Activated CD4-positive, alpha-beta memory T cell treated with anti-CD3 and anti-CD28 coated beads, Interleukin-2, amount 10 ng/mL, durations not matched to agents 7 days and 5 days (primary cell): ENCODE data around the gene TIAL1. TPM values are rescaled to one million over a fixed set of nuclear protein-coding genes. Genes with fewer than 3 reads are reported as not detected.
"Not testable (repeated sequence)": the region's sequence is repeated elsewhere in the genome, so short reads cannot be mapped to it uniquely, and the experiment has no call there.

Source experiments
- CTCF ChIA-PET: fragments of 350-600 bp; sonication (Branson Sonifier 250); formaldehyde crosslinking; loops from one replicate; lab custom pipeline; 2021; ENCODE audit warnings: antibody characterized with exemption, inconsistent platforms; lab: Charles Lee
- POLR2A ChIA-PET: fragments of 350-600 bp; sonication (Branson Sonifier 250); formaldehyde crosslinking; loops from one replicate; lab custom pipeline; 2021; ENCODE audit warnings: antibody characterized with exemption; lab: Charles Lee
- DNase-seq: peaks from one replicate; pipeline ENCODE4 v3.0.0-alpha.2; 2020
- H3K27ac Mint-ChIP-seq: one replicate; pipeline ENCODE4 v1.8.0; 2021; ENCODE audit warnings: mild to moderate bottlenecking, mixed read lengths
- H3K27me3 Mint-ChIP-seq: one replicate; pipeline ENCODE4 v1.8.0; 2021; ENCODE audit warnings: mixed read lengths
- H3K36me3 Mint-ChIP-seq: one replicate; pipeline ENCODE4 v1.8.0; 2021; ENCODE audit warnings: low read depth, mixed read lengths
- H3K4me1 Mint-ChIP-seq: one replicate; pipeline ENCODE4 v1.8.0; 2021; ENCODE audit warnings: mixed read lengths
- H3K4me3 Mint-ChIP-seq: one replicate; pipeline ENCODE4 v1.8.0; 2021; ENCODE audit warnings: mild to moderate bottlenecking, mixed read lengths
- H3K9me3 Mint-ChIP-seq: one replicate; pipeline ENCODE4 v1.8.0; 2021; ENCODE audit warnings: mixed read lengths
- total RNA-seq, 2 experiments: library from RNA; stranded (reverse); gene quantifications; one replicate each; pipeline ENCODE4 v1.2.3, GENCODE V29; 2021

The TIAL1 gene
- total RNA-seq, 2 experiments from 2014 or later, result 168 to 170 TPM

DNA sequence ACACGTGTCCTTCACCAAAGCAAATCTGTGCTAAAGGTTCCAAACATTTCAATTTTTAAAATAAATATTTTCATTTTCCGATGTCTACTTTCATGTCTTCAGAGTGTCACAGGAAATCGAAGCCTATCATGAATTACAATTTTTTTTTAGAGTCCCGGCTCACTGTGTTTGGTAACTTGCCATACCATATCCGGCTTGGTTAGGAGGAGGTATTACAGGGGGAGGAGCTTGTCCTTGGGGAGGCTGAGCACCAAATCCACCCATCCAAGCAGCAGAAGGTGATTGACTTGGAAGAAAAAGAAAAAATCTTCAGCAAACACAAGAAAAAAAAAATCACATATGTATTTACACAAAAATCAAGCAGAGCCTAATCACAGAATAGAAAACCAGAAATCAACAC lies 21.3 kb downstream of the TIAL1 start:
- H3K36me3 Mint-ChIP-seq, result peaks cover 55% of the 10 kb centered on the region
- peaks cover 24% of the 10 kb centered on the region for H3K4me1 Mint-ChIP-seq
- peak; percentile 33 for DNase-seq
- no peaks in the 10 kb centered on the region for H3K9me3 Mint-ChIP-seq
- CTCF ChIA-PET, result interaction anchor here (1.1 to 2.3 kb wide), 2 partner anchors 26 to 77 kb away, joined by 3 to 8 read pairs; no protein-coding TSS in a partner anchor
- no peaks in the 10 kb centered on the region for H3K27me3 Mint-ChIP-seq
- no peak overlapping the region for H3K4me3 Mint-ChIP-seq
- POLR2A ChIA-PET, result interaction anchor here (0.9 to 1.4 kb wide), 3 partner anchors 18 to 33 kb away, joined by 3 to 7 read pairs (median 4); partner anchors contain the start of gene RGS10
- peak overlapping the region; percentile 70 for H3K27ac Mint-ChIP-seq

GRCh38 chr10:119567978-119568377 lies 28.8 kb downstream of the TIAL1 start:
- Mint-ChIP-seq H3K27me3 (no peaks in the 10 kb centered on the region), H3K4me3 (no peak overlapping the region), H3K4me1 (no peaks in the 10 kb centered on the region), H3K36me3 (peaks cover 3% of the 10 kb centered on the region), H3K9me3 (no peaks in the 10 kb centered on the region), H3K27ac (no peak overlapping the region)
- no peak for DNase-seq
- ChIA-PET CTCF (no interaction called here), POLR2A (interaction anchor here (0.8 kb wide), 1 partner anchor 11 kb away, joined by 3 read pairs; no protein-coding TSS in a partner anchor)

- POLR2A ChIA-PET, result no interaction called here
- H3K4me3 Mint-ChIP-seq, result no peak overlapping the region
Measured at GRCh38 chr10:119562097-119562496, 34.7 kb downstream of the TIAL1 start.

DNA sequence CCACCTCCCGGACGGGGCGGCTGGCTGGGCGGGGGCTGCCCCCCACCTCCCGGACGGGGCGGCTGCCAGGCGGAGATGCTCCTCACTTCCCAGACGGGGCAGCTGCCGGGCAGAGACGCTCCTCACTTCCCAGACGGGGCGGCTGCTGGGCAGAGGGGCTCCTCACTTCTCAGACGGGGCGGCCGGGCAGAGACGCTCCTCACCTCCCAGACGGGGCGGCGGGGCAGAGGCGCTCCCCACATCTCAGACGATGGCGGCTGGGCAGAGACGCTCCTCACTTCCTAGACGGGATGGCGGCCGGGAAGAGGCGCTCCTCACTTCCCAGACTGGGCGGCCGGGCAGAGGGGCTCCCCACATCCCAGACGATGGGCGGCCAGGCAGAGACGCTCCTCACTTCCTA lies 37.3 kb downstream of the TIAL1 start:
- H3K4me3 Mint-ChIP-seq, H3K27me3 Mint-ChIP-seq, H3K27ac Mint-ChIP-seq, DNase-seq, H3K9me3 Mint-ChIP-seq, CTCF ChIA-PET, H3K36me3 Mint-ChIP-seq, H3K4me1 Mint-ChIP-seq, POLR2A ChIA-PET: not testable (repeated sequence)

More at GRCh38 chr10:119562097-119562496, 34.7 kb downstream of the TIAL1 start:
- no peak for DNase-seq
- H3K36me3 Mint-ChIP-seq, result no peaks in the 10 kb centered on the region
- CTCF ChIA-PET, result no interaction called here
- no peaks in the 10 kb centered on the region for H3K4me1 Mint-ChIP-seq
- no peaks in the 10 kb centered on the region for H3K9me3 Mint-ChIP-seq
- no peaks in the 10 kb centered on the region for H3K27me3 Mint-ChIP-seq
- H3K27ac Mint-ChIP-seq, result no peak overlapping the region

- H3K27me3 Mint-ChIP-seq, result peaks cover 14% of the 10 kb centered on the region
- not testable (repeated sequence) for H3K4me1 Mint-ChIP-seq, H3K4me3 Mint-ChIP-seq, DNase-seq, H3K9me3 Mint-ChIP-seq, H3K36me3 Mint-ChIP-seq, H3K27ac Mint-ChIP-seq
- POLR2A ChIA-PET, result interaction anchor here (0.6 to 2.2 kb wide), 2 partner anchors 13 to 713 kb away, joined by 3 to 5 read pairs; partner anchors contain the start of gene RGS10
- CTCF ChIA-PET, result interaction anchor here (0.8 kb wide), 1 partner anchor 113 kb away, joined by 3 read pairs; no protein-coding TSS in a partner anchor
Measured at GRCh38 chr10:119556081-119556480, 40.7 kb downstream of the TIAL1 start.

GRCh38 chr10:119555178-119555784 lies 41.5 kb downstream of the TIAL1 start:
- CTCF ChIA-PET, result interaction anchor here (0.7 to 0.8 kb wide), 3 partner anchors 26 to 112 kb away, joined by 3 to 4 read pairs (median 3); no protein-coding TSS in a partner anchor
- no peak overlapping the region for H3K27ac Mint-ChIP-seq
- no peak for DNase-seq
- H3K36me3 Mint-ChIP-seq, result no peaks in the 10 kb centered on the region
- peaks cover 18% of the 10 kb centered on the region for H3K27me3 Mint-ChIP-seq
- no peak overlapping the region for H3K4me3 Mint-ChIP-seq
- no peaks in the 10 kb centered on the region for H3K4me1 Mint-ChIP-seq
- POLR2A ChIA-PET, result interaction anchor here (0.6 kb wide), 1 partner anchor 81 kb away, joined by 3 read pairs; no protein-coding TSS in a partner anchor
- no peaks in the 10 kb centered on the region for H3K9me3 Mint-ChIP-seq

DNA sequence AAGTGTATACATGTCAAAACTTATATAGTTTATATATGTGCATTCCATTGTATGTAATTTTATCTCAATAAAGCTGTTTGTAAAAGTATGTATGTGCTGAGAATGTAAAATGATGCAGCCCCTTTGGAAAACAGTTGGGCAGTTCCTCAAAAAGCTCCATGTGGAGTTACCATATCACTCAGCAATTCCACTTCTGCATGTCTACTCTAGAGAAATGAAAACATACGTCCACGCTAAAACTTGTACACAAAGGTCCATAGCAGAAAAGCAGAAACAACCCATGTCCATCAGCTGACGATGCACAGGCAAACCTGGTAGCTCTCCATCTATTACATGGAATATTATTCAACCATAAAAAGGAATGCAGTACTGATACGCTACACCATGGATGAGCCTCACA lies 45.9 kb downstream of the TIAL1 start:
- CTCF ChIA-PET, result interaction anchor here (0.6 kb wide), 1 partner anchor 982 kb away, joined by 4 read pairs; no protein-coding TSS in a partner anchor
- H3K9me3 Mint-ChIP-seq, result no peaks in the 10 kb centered on the region
- H3K36me3 Mint-ChIP-seq, result no peaks in the 10 kb centered on the region
- DNase-seq, result no peak
- POLR2A ChIA-PET, result no interaction called here
- peaks cover 47% of the 10 kb centered on the region for H3K27me3 Mint-ChIP-seq
- H3K4me1 Mint-ChIP-seq, result peaks cover 2% of the 10 kb centered on the region
- no peak overlapping the region for H3K27ac Mint-ChIP-seq
- no peak overlapping the region for H3K4me3 Mint-ChIP-seq

- H3K4me1 Mint-ChIP-seq, result peaks cover 6% of the 10 kb centered on the region
- ChIA-PET POLR2A (interaction anchor here (0.7 kb wide), 1 partner anchor 48 kb away, joined by 3 read pairs; no protein-coding TSS in a partner anchor), CTCF (interaction anchor here (0.6 to 1.1 kb wide), 3 partner anchors 43 to 198 kb away, joined by 4 read pairs; no protein-coding TSS in a partner anchor)
- no peak overlapping the region for H3K4me3 Mint-ChIP-seq
- no peaks in the 10 kb centered on the region for H3K36me3 Mint-ChIP-seq
- H3K27me3 Mint-ChIP-seq, result peaks cover 50% of the 10 kb centered on the region
- no peak overlapping the region for H3K27ac Mint-ChIP-seq
- H3K9me3 Mint-ChIP-seq, result no peaks in the 10 kb centered on the region
- DNase-seq, result no peak
Measured at GRCh38 chr10:119549247-119549999, 47.3 kb downstream of the TIAL1 start.

DNA sequence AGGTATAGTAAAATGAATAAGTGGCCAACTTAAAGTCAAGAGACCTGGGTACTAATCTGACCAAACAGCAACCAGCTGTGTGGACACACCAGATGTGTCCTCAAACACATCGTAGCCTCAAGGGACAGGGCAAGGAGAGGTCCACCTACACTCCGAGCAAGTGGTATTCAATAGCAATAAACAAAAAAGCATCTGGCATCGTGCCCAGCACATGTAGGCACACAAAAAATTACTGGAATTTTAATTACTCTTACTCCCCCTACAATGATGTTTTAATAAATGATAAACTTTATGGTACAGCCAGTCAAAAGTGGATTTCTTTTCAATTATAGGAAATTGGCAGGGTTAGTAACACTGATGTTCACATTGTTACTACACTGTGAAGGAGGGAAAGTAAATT lies 50.8 kb downstream of the TIAL1 start:
- no peak overlapping the region for H3K27ac Mint-ChIP-seq
- H3K4me3 Mint-ChIP-seq, result no peak overlapping the region
- no peaks in the 10 kb centered on the region for H3K9me3 Mint-ChIP-seq
- peaks cover 40% of the 10 kb centered on the region for H3K27me3 Mint-ChIP-seq
- ChIA-PET CTCF (interaction anchor here (1.2 kb wide), 2 partner anchors 27 to 339 kb away, joined by 3 read pairs; partner anchors contain the start of gene GRK5), POLR2A (no interaction called here)
- peaks cover 18% of the 10 kb centered on the region for H3K4me1 Mint-ChIP-seq
- no peak for DNase-seq
- H3K36me3 Mint-ChIP-seq, result no peaks in the 10 kb centered on the region

GRCh38 chr10:119545310-119545709 lies 51.5 kb downstream of the TIAL1 start:
- H3K27me3 Mint-ChIP-seq, result peaks cover 36% of the 10 kb centered on the region
- no peak overlapping the region for H3K27ac Mint-ChIP-seq
- H3K9me3 Mint-ChIP-seq, result no peaks in the 10 kb centered on the region
- no peaks in the 10 kb centered on the region for H3K36me3 Mint-ChIP-seq
- ChIA-PET POLR2A (no interaction called here), CTCF (interaction anchor here (3.2 kb wide), 1 partner anchor 101 kb away, joined by 17 read pairs; no protein-coding TSS in a partner anchor)
- H3K4me3 Mint-ChIP-seq, result no peak overlapping the region
- DNase-seq, result no peak
- H3K4me1 Mint-ChIP-seq, result peaks cover 25% of the 10 kb centered on the region

DNA sequence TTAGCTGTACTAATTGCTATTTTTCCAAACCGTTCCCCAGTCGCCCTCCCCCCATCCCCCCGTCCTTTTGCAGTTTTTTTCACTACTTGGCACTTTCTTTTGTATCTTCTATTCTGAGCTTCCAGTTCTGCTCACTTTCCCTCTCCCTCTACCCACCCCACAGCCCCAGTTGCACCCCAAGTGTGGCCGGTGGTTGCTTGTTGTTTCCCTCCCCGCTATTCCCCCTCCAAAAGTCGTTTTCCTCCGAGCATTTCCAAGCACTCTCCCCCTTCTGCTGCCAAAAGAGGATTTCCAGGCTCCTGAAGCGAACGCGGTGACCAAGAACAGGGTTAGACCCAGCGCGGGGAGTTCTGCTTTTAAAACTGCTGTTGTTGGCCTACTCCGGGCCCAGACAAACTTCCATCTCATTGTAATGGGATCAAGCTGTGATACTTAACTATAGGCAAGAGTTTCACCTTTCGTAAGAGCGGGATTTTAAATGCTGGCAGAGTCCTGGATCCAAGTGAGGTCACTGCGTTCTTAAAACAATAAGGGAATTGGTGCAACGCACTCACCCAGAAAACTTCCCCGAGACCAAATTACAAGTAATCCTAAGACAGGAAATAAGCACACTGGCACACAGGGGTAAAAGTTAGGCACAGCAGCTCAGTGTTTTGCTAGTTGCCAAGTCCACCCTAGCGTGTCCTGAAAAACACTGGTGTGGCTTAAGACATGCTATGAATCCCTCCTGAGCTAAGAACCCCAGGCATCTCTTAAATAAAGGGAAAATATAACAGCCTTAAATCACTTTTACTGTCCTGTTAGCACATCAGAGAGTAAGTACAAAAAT lies 52.7 kb downstream of the TIAL1 start:
- no peak for DNase-seq
- Mint-ChIP-seq H3K27ac (peak overlapping the region; percentile 19), H3K4me3 (peak overlapping the region; percentile 78), H3K4me1 (peaks cover 37% of the 10 kb centered on the region), H3K27me3 (peaks cover 34% of the 10 kb centered on the region), H3K9me3 (no peaks in the 10 kb centered on the region), H3K36me3 (peaks cover 10% of the 10 kb centered on the region)
- CTCF ChIA-PET, result interaction anchor here (0.5 to 6.3 kb wide), 21 partner anchors 9 to 466 kb away, joined by 3 to 39 read pairs (median 5); partner anchors contain the start of gene GRK5
- POLR2A ChIA-PET, result interaction anchor here (0.7 to 4.9 kb wide), 12 partner anchors 14 to 344 kb away, joined by 3 to 43 read pairs (median 7); partner anchors contain the start of genes BAG3 and GRK5
